Gastrocnemius medialis (tissue), 4 donors: ENCODE results near the gene KCNE3. TPM values are rescaled to one million over a fixed set of nuclear protein-coding genes. Genes with fewer than 3 reads are reported as not detected.

Experiments
- ATAC-seq, 2 donors: fragments of 150-250 bp; one replicate each; pipeline ENCODE4 v1.9.1; 2016
- DNase-seq, 2 donors: peaks; one replicate each; pipeline ENCODE4 v3.0.0-alpha.2; 2019
- H3K27ac ChIP-seq, 4 donors: fragments of 200-600 bp; sonication (generic); 1 replicate in 1 of 4; 2 replicates in 3 of 4; pipeline ENCODE4 v1.5.1; 2016 to 2018; ENCODE audit warnings: mild to moderate bottlenecking in 2 of 4, moderate library complexity in 1 of 4
- H3K27me3 ChIP-seq, 3 donors: fragments of 200-600 bp; sonication (generic) in 2 of 3; 1 replicate in 1 of 3; 2 replicates in 2 of 3; pipeline versions ENCODE4 v1.5.1 to v1.6.0; 2016 to 2019; ENCODE audit warnings: mild to moderate bottlenecking in 1 of 3, moderate library complexity in 1 of 3
- H3K36me3 ChIP-seq, 2 donors: fragments of 200-600 bp; sonication (generic) in 1 of 2; one replicate each; pipeline ENCODE4 v1.5.1; 2017 to 2018
- H3K4me1 ChIP-seq, 2 donors: fragments of 200-600 bp; sonication (generic) in 1 of 2; one replicate each; pipeline ENCODE4 v1.5.1; 2016 to 2017; ENCODE audit warnings: mild to moderate bottlenecking in 2 of 2
- H3K4me3 ChIP-seq, 4 donors: fragments of 200-600 bp; sonication (generic) in 3 of 4; 1 replicate in 1 of 4; 2 replicates in 3 of 4; pipeline ENCODE4 v1.5.1; 2016 to 2019; ENCODE audit warnings: mild to moderate bottlenecking in 2 of 4
- H3K9me3 ChIP-seq, 3 donors: fragments of 200-600 bp; sonication (generic) in 2 of 3; 1 replicate in 1 of 3; 2 replicates in 2 of 3; pipeline ENCODE4 v1.5.1; 2016 to 2019
- POLR2A ChIP-seq, 2 donors: fragments of 450-650 bp; IDR thresholded peaks; one replicate each; pipeline ENCODE4 v1.6.1; 2017; ENCODE audit warnings: antibody characterized with exemption in 2 of 2, mild to moderate bottlenecking in 2 of 2, moderate library complexity in 2 of 2
- in situ Hi-C, 4 donors: fragments of 200-750 bp; cut with MboI; loops; one replicate each; pipeline versions ENCODE4 v1.15.0 to v1.8.0; 2017; ENCODE audit warnings: low sequenced_read_pairs in 4 of 4
- intact Hi-C: fragments of 100-400 bp; cut with DNase I; formaldehyde crosslinking; loops from one replicate; pipeline ENCODE4 v1.15.1; 2023; ENCODE audit warnings: low total_unique reads
- total RNA-seq, 4 donors: library from RNA; depleted of rRNA; stranded (reverse); fragments of >200 nt; gene quantifications; one replicate each; pipeline versions ENCODE4 v1.1.0 to v1.2.3, GENCODE V29; 2016
- TF ChIP-seq, protein P1 (sequence below), 5 experiments: fragments of 450-650 bp in 3 of 5; fragments of 200-600 bp in 2 of 5; sonication (generic) in 2 of 5; IDR thresholded peaks in 4 of 5; conservative IDR thresholded peaks in 1 of 5; 1 replicate in 4 of 5; 2 replicates in 1 of 5; pipeline ENCODE4 v1.5.1; 2016 to 2019; ENCODE audit warnings: antibody characterized with exemption in 5 of 5, mild to moderate bottlenecking in 3 of 5, moderate library complexity in 3 of 5

Gene KCNE3
- total RNA-seq, 4 donors from 2014 or later, result 0.24 to 2.8 (median 1.1) TPM

DNA sequence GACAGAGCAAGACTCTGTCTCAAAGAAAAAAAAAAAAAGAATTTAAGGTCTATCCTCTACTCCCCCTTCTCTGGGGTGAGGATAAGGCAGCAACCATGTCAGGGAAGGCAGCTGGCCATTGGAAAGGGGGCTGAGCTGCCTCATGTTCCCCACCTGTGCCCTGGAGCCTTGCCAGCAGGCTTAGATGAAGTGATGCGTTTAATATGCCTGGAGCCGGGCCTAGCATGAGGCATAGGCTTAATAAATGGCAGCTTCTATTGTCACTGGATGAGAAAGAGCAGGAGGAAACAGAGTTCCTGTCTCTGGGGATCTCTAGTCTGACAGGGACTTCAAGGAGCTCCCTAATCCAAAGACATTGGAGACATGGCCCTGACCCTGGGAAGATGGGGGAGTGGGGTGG, 3.2 kb upstream of the KCNE3 start:
- H3K36me3 ChIP-seq, result no peaks in the 10 kb centered on the region
- peaks cover 0 to 12% of the 10 kb centered on the region in 2 donors for H3K4me1 ChIP-seq
- H3K9me3 ChIP-seq, result no peaks in the 10 kb centered on the region
- H3K27ac ChIP-seq, result no peak overlapping the region
- no peak overlapping the region for H3K4me3 ChIP-seq
- intact Hi-C loops, result loop anchor here (10.0 kb wide), 1 partner anchor 516 kb away; the partner anchor contains the start of gene DNAJB13
- DNase-seq (no peak), ATAC-seq (no peak)
- TF ChIP-seq, protein P1, sequence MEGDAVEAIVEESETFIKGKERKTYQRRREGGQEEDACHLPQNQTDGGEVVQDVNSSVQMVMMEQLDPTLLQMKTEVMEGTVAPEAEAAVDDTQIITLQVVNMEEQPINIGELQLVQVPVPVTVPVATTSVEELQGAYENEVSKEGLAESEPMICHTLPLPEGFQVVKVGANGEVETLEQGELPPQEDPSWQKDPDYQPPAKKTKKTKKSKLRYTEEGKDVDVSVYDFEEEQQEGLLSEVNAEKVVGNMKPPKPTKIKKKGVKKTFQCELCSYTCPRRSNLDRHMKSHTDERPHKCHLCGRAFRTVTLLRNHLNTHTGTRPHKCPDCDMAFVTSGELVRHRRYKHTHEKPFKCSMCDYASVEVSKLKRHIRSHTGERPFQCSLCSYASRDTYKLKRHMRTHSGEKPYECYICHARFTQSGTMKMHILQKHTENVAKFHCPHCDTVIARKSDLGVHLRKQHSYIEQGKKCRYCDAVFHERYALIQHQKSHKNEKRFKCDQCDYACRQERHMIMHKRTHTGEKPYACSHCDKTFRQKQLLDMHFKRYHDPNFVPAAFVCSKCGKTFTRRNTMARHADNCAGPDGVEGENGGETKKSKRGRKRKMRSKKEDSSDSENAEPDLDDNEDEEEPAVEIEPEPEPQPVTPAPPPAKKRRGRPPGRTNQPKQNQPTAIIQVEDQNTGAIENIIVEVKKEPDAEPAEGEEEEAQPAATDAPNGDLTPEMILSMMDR (IDR thresholded peaks at IDR 0.05 in 4 of 5, conservative IDR thresholded peaks at IDR 0.05 in 1 of 5), result no peak
- no peak for TF ChIP-seq POLR2A (IDR thresholded peaks at IDR 0.05)
- no peaks in the 10 kb centered on the region for H3K27me3 ChIP-seq
- in situ Hi-C loops, result loop anchor here in 2 of 4 donors (25.0 kb wide), 1 partner anchor 267 kb away; the partner anchor contains the start of genes CHRDL2 (in 2 of the 2) and RNF169 (in 2 of the 2)

DNA sequence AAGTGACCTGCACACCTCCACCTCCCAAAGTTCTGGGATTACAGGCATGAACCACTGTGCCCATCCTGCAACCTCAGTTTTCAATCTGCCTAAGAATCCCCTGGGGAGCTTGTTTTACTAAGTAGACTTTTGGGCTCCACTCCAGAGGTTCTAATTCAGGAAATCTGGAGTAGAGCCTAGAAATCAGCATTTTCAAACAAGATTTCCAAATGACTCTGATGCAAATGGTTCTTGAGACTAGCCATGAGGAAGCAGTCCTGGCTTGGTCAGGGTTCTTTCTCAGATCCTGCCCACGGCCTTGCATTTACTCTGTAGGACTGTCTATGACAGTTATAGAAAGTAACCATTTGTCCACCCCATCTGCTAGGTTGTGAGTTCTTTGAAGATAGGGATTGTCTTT, 1.6 kb upstream of the KCNE3 start:
- H3K9me3 ChIP-seq, result no peaks in the 10 kb centered on the region
- no peak for ATAC-seq
- no peaks in the 10 kb centered on the region for H3K36me3 ChIP-seq
- DNase-seq, result no peak
- H3K27ac ChIP-seq, result no peak overlapping the region
- H3K27me3 ChIP-seq, result no peaks in the 10 kb centered on the region
- no peak overlapping the region for H3K4me3 ChIP-seq
- intact Hi-C loops (no loop called here), in situ Hi-C loops (loop anchor here in 2 of 4 donors (25.0 kb wide), 1 partner anchor 268 kb away; the partner anchor contains the start of genes CHRDL2 (in 2 of the 2) and RNF169 (in 2 of the 2))
- no peak for TF ChIP-seq POLR2A (IDR thresholded peaks at IDR 0.05)
- peaks cover 0 to 12% of the 10 kb centered on the region in 2 donors for H3K4me1 ChIP-seq

DNA sequence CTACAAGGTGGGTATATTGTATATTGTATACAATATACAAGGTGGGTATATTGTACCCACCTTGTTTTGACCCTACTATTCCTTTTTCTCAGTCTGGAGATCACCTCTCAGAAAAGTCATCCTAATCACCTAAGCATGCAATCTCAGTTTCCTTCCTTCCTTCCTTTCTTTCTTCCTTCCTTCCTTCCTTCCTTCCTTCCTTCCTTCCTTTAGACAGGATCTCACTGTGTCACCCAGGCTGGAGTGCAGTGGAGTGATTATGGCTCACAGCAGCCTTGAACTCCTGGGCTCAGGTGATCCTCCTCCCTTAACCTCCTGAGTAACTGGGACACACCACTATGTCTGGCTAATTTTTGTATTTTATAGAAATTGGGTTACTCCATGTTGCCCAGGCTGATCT, 1.2 kb upstream of the KCNE3 start:
- in situ Hi-C loops, result loop anchor here in 2 of 4 donors (25.0 kb wide), 1 partner anchor 269 kb away; the partner anchor contains the start of genes CHRDL2 (in 2 of the 2) and RNF169 (in 2 of the 2)

DNA sequence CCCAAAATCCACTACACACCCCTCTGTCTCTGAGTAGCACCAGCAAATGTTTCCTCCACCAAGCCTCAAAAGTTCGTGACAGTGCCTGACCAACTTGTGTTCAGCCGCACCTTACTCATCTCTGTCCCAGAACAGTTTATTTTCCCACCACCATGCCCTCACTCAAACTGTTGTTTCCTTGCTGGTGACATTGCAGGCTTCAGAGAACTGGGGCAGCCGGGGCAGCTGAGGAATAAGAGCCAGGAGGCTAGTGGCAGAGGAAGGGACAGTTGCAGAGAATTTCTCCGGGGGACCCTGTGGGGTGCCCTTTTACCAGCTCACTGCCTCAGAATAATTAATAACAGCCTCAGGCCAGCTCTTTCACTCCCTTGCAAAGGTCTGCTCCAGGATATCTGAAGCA, 709 bp upstream of the KCNE3 start:
- Histone ChIP-seq H3K36me3 (no peaks in the 10 kb centered on the region), H3K4me1 (peaks cover 0 to 12% of the 10 kb centered on the region in 2 donors), H3K27ac (peak overlapping the region in 1 of 4 donors; percentile 18), H3K27me3 (no peaks in the 10 kb centered on the region), H3K4me3 (no peak overlapping the region), H3K9me3 (no peaks in the 10 kb centered on the region)
- in situ Hi-C loops (loop anchor here in 2 of 4 donors (25.0 kb wide), 1 partner anchor 269 kb away; the partner anchor contains the start of genes CHRDL2 (in 2 of the 2) and RNF169 (in 2 of the 2)), intact Hi-C loops (no loop called here)
- no peak for DNase-seq
- ATAC-seq, result no peak
- no peak for TF ChIP-seq POLR2A (IDR thresholded peaks at IDR 0.05)
- TF ChIP-seq, protein P1 (IDR thresholded peaks at IDR 0.05 in 4 of 5, conservative IDR thresholded peaks at IDR 0.05 in 1 of 5), result no peak

More for the DNA sequence above, 1.2 kb upstream of the KCNE3 start:
- ATAC-seq, result no peak
- DNase-seq, result no peak
- TF ChIP-seq, protein P1 (IDR thresholded peaks at IDR 0.05 in 4 of 5, conservative IDR thresholded peaks at IDR 0.05 in 1 of 5), result no peak
- no peak for TF ChIP-seq POLR2A (IDR thresholded peaks at IDR 0.05)
- H3K36me3 ChIP-seq, result no peaks in the 10 kb centered on the region
- no peaks in the 10 kb centered on the region for H3K9me3 ChIP-seq
- H3K4me3 ChIP-seq, result no peak overlapping the region
- H3K27me3 ChIP-seq, result no peaks in the 10 kb centered on the region
- H3K4me1 ChIP-seq, result peaks cover 0 to 12% of the 10 kb centered on the region in 2 donors
- intact Hi-C loops, result no loop called here
- H3K27ac ChIP-seq, result no peak overlapping the region

DNA sequence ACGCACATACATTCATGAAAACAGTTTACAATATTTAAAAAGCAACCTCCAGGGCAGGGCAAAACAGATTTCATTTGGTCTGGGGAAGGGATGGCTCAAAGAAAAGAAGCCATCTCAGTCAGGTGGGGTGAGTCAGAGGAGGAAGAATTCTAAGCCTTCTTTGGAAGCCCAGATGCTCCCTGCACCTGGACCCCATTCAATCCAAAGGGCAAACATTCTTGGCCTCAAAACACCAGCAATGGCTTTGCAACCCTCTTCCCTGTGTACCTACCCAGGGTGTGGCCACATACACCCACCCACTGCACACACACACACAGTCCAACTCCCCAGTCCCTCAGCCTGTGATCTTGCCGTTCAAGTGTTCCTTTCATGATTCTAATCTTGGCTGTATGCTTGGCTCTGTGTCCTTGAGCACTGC, 2.0 kb downstream of the KCNE3 start:
- ATAC-seq, result no peak
- no peaks in the 10 kb centered on the region for H3K36me3 ChIP-seq
- no peak overlapping the region for H3K4me3 ChIP-seq
- H3K27ac ChIP-seq, result no peak overlapping the region
- H3K27me3 ChIP-seq, result no peaks in the 10 kb centered on the region
- intact Hi-C loops, result no loop called here
- DNase-seq, result no peak
- in situ Hi-C loops, result loop anchor here in 2 of 4 donors (25.0 kb wide), 1 partner anchor 272 kb away; the partner anchor contains the start of genes CHRDL2 (in 2 of the 2) and RNF169 (in 2 of the 2)
- H3K9me3 ChIP-seq, result no peaks in the 10 kb centered on the region
- TF ChIP-seq, protein P1 (IDR thresholded peaks at IDR 0.05 in 4 of 5, conservative IDR thresholded peaks at IDR 0.05 in 1 of 5), result no peak
- TF ChIP-seq POLR2A (IDR thresholded peaks at IDR 0.05), result no peak
- H3K4me1 ChIP-seq, result peaks cover 5 to 12% of the 10 kb centered on the region in 2 donors
